H1 (cell line): ENCODE results near the gene GAS2L1. TPM values are rescaled to one million over a fixed set of nuclear protein-coding genes. Genes with fewer than 3 reads are reported as not detected.

Source experiments
- CTCF ChIA-PET: fragments of 300-600 bp; sonication (Branson Sonifier 250); formaldehyde crosslinking; loops from one replicate; lab custom pipeline; 2021; ENCODE audit not compliant: partially characterized antibody; lab: Charles Lee
- POLR2A ChIA-PET: fragments of 300-600 bp; sonication (Branson Sonifier 250); formaldehyde crosslinking; loops from one replicate; lab custom pipeline; 2021; ENCODE audit warnings: inconsistent platforms; ENCODE audit not compliant: partially characterized antibody; lab: Charles Lee
- DNase-seq, 2 experiments: peaks; one replicate each; pipeline versions ENCODE4 v3.0.0 to v3.0.0-alpha.2; 2010 to 2022; ENCODE audit warnings: low spot score in 2 of 2, low read depth in 1 of 2, mixed read lengths in 1 of 2
- FAIRE-seq: peaks from 2 replicates; lab custom pipeline; 2011; peaks lifted over from hg19 to GRCh38; lab: Jason Lieb, UNC
- H2AFZ ChIP-seq: 2 replicates; pipeline ENCODE4 v1.8.1; 2012; ENCODE audit warnings: low read length, inconsistent platforms
- H2AK5ac ChIP-seq: 2 replicates; pipeline ENCODE4 v1.6.1; 2013; ENCODE audit warnings: low read depth, low read length
- H2BK120ac ChIP-seq: replicated peaks from 2 replicates; pipeline ENCODE3; 2013; ENCODE audit warnings: low read depth, low read length, inconsistent platforms
- H2BK12ac ChIP-seq: 2 replicates; pipeline ENCODE4 v1.6.1; 2013; ENCODE audit warnings: low read depth, low read length
- H2BK15ac ChIP-seq: 2 replicates; pipeline ENCODE4 v1.6.1; 2013; ENCODE audit warnings: low read length
- H2BK20ac ChIP-seq: 2 replicates; pipeline ENCODE4 v1.6.1; 2013; ENCODE audit warnings: low read length
- H2BK5ac ChIP-seq: 2 replicates; pipeline ENCODE4 v1.6.1; 2013; ENCODE audit warnings: low read depth, low read length
- H3K14ac ChIP-seq: 2 replicates; pipeline ENCODE4 v1.6.1; 2013; ENCODE audit warnings: inconsistent platforms; ENCODE audit not compliant: insufficient read length
- H3K18ac ChIP-seq: 2 replicates; pipeline ENCODE4 v1.6.1; 2013; ENCODE audit warnings: low read length; ENCODE audit errors: extremely low read depth
- H3K23ac ChIP-seq: 2 replicates; pipeline ENCODE4 v1.6.1; 2013; ENCODE audit warnings: inconsistent platforms; ENCODE audit not compliant: insufficient read length
- H3K23me2 ChIP-seq: 2 replicates; pipeline ENCODE4 v1.6.1; 2013; ENCODE audit warnings: low read depth, low read length
- H3K27ac ChIP-seq: 2 replicates; pipeline ENCODE4 v1.6.1; 2011; ENCODE audit warnings: low read depth, low read length, inconsistent platforms
- H3K27me3 ChIP-seq, 4 experiments: replicated peaks in 1 of 4; 1 replicate in 1 of 4; 2 replicates in 3 of 4; pipeline versions ENCODE4 v1.6.1 to v1.8.1; 2011 to 2013; ENCODE audit warnings: low read length in 3 of 4, mild to moderate bottlenecking in 3 of 4, inconsistent platforms in 2 of 4, mixed read lengths in 2 of 4, moderate library complexity in 1 of 4; ENCODE audit not compliant: control insufficient read depth in 3 of 4, insufficient read depth in 3 of 4; ENCODE audit errors: extremely low read depth in 1 of 4
- H3K36me3 ChIP-seq, 4 experiments: 2 replicates each; pipeline versions ENCODE4 v1.6.1 to v1.8.1; 2011 to 2013; ENCODE audit warnings: mild to moderate bottlenecking in 4 of 4, low read length in 3 of 4, moderate library complexity in 2 of 4, control low read depth in 1 of 4, inconsistent platforms in 1 of 4; ENCODE audit not compliant: insufficient read depth in 4 of 4, control insufficient read depth in 2 of 4
- H3K4ac ChIP-seq: replicated peaks from 2 replicates; pipeline ENCODE3; 2013; ENCODE audit warnings: low read length, low read depth, mixed read lengths, inconsistent platforms; ENCODE audit not compliant: insufficient read length
- H3K4me1 ChIP-seq, 4 experiments: replicated peaks in 1 of 4; 1 replicate in 1 of 4; 2 replicates in 3 of 4; pipeline versions ENCODE4 v1.6.1 to v1.8.1; 2011 to 2013; ENCODE audit warnings: low read length in 3 of 4, inconsistent platforms in 2 of 4, mixed read lengths in 1 of 4; ENCODE audit not compliant: insufficient read depth in 4 of 4, control insufficient read depth in 3 of 4
- H3K4me2 ChIP-seq, 2 experiments: 2 replicates each; pipeline versions ENCODE4 v1.6.1 to v1.8.1; 2011 to 2013; ENCODE audit warnings: low read depth in 2 of 2, low read length in 2 of 2, control low read depth in 1 of 2, inconsistent platforms in 1 of 2, mild to moderate bottlenecking in 1 of 2; ENCODE audit not compliant: insufficient read depth in 1 of 2
- H3K4me3 ChIP-seq, 4 experiments: fragments of 200-600, 300-600 bp in 1 of 4; sonication (generic), shearing (Covaris generic), sonication (Bioruptor Twin) in 1 of 4; 2 replicates each; pipeline versions ENCODE4 v1.5.1 to v1.8.1; 2011 to 2016; ENCODE audit warnings: low read length in 4 of 4, low read depth in 3 of 4, control low read depth in 2 of 4, inconsistent platforms in 2 of 4, mild to moderate bottlenecking in 2 of 4, mixed read lengths in 1 of 4, moderate library complexity in 1 of 4; ENCODE audit not compliant: insufficient read depth in 2 of 4; ENCODE audit errors: extremely low read depth in 1 of 4
- H3K56ac ChIP-seq: replicated peaks from 2 replicates; pipeline ENCODE3; 2013; ENCODE audit warnings: low read depth, mild to moderate bottlenecking, mixed read lengths, low read length, inconsistent platforms; ENCODE audit not compliant: insufficient read length
- H3K79me1 ChIP-seq: 2 replicates; pipeline ENCODE4 v1.6.1; 2013; ENCODE audit warnings: low read depth, low read length, control low read depth
- H3K79me2 ChIP-seq, 2 experiments: 2 replicates each; pipeline versions ENCODE4 v1.6.1 to v1.8.1; 2012 to 2013; ENCODE audit warnings: low read length in 2 of 2, mild to moderate bottlenecking in 2 of 2, inconsistent platforms in 1 of 2; ENCODE audit not compliant: insufficient read depth in 2 of 2, control insufficient read depth in 1 of 2
- H3K9ac ChIP-seq, 4 experiments: replicated peaks in 1 of 4; 1 replicate in 1 of 4; 2 replicates in 3 of 4; pipeline versions ENCODE4 v1.6.1 to v1.8.1; 2011 to 2013; ENCODE audit warnings: low read depth in 3 of 4, low read length in 3 of 4, control low read depth in 2 of 4, mild to moderate bottlenecking in 2 of 4, moderate library complexity in 2 of 4, inconsistent platforms in 1 of 4; ENCODE audit errors: extremely low read depth in 1 of 4
- H3K9me3 ChIP-seq, 2 experiments: 2 replicates each; pipeline versions ENCODE4 v1.6.1 to v1.8.1; 2012 to 2013; ENCODE audit warnings: mild to moderate bottlenecking in 2 of 2, moderate library complexity in 2 of 2, control low read depth in 1 of 2, inconsistent platforms in 1 of 2, low read depth in 1 of 2, low read length in 1 of 2, mixed read lengths in 1 of 2; ENCODE audit not compliant: insufficient read depth in 2 of 2
- H4K20me1 ChIP-seq, 2 experiments: replicated peaks in 1 of 2; 2 replicates each; pipeline versions ENCODE3 to v1.8.1; 2011 to 2013; ENCODE audit warnings: inconsistent platforms in 2 of 2, low read length in 2 of 2, mild to moderate bottlenecking in 1 of 2; ENCODE audit not compliant: insufficient read depth in 2 of 2, control insufficient read depth in 1 of 2
- H4K5ac ChIP-seq: 2 replicates; pipeline ENCODE4 v1.6.1; 2013; ENCODE audit warnings: low read length, low read depth, mixed read lengths, inconsistent platforms; ENCODE audit not compliant: insufficient read length
- H4K8ac ChIP-seq: 2 replicates; pipeline ENCODE4 v1.8.0; 2013; ENCODE audit warnings: mild to moderate bottlenecking, moderate library complexity, low read length, inconsistent platforms; ENCODE audit not compliant: insufficient read depth; ENCODE audit errors: extremely low read depth
- H4K91ac ChIP-seq: replicated peaks from 2 replicates; pipeline ENCODE3; 2013; ENCODE audit warnings: low read length, mixed read lengths, inconsistent platforms; ENCODE audit not compliant: insufficient read length
- CEBPB ChIP-seq: IDR thresholded peaks from 2 replicates; pipeline ENCODE4 v1.6.1; 2012; ENCODE audit warnings: low read depth, low read length
- CREB1 ChIP-seq: IDR thresholded peaks from 2 replicates; pipeline ENCODE4 v1.6.1; 2012; ENCODE audit warnings: inconsistent platforms
- GABPA ChIP-seq: IDR thresholded peaks from 2 replicates; pipeline ENCODE4 v1.6.1; 2011; ENCODE audit warnings: mild to moderate bottlenecking, low read length, moderate library complexity, borderline replicate concordance; ENCODE audit not compliant: insufficient read depth
- GTF2F1 ChIP-seq: IDR thresholded peaks from 2 replicates; pipeline ENCODE4 v1.6.1; 2012; ENCODE audit warnings: low read depth, low read length, improper control_type of control experiment, borderline replicate concordance
- MAX ChIP-seq: IDR thresholded peaks from 2 replicates; pipeline ENCODE4 v1.6.1; 2012; ENCODE audit warnings: inconsistent platforms
- POU5F1 ChIP-seq: IDR thresholded peaks from 2 replicates; pipeline ENCODE4 v1.6.1; 2011; ENCODE audit warnings: low read depth, mild to moderate bottlenecking, low read length, moderate library complexity
- SIRT6 ChIP-seq: IDR thresholded peaks from one replicate; pipeline ENCODE4 v1.7.1; 2012; ENCODE audit warnings: low read length, inconsistent platforms
- SP4 ChIP-seq: IDR thresholded peaks from 2 replicates; pipeline ENCODE4 v1.6.1; 2012; ENCODE audit warnings: low read length, inconsistent platforms
- USF2 ChIP-seq: IDR thresholded peaks from 2 replicates; pipeline ENCODE4 v1.6.1; 2011; ENCODE audit warnings: low read length, improper control_type of control experiment
- YY1 ChIP-seq: IDR thresholded peaks from 2 replicates; pipeline ENCODE4 v1.6.1; 2011; ENCODE audit warnings: low read depth, mild to moderate bottlenecking, low read length
- WGBS, 2 experiments: shearing (Covaris generic) in 1 of 2; methylation state at CpG; one replicate each; pipeline versions ENCODE4 v1.1.6 to v1.1.7; 2013 to 2015; ENCODE audit warnings: low lambda C conversion rate in 2 of 2, mixed read lengths in 2 of 2, inconsistent platforms in 1 of 2, low coverage in 1 of 2, missing lambda C conversion rate in 1 of 2; ENCODE audit not compliant: insufficient replicate concordance in 2 of 2, insufficient coverage in 1 of 2, insufficient read length in 1 of 2; ENCODE audit errors: extremely low coverage in 1 of 2, missing lambda C conversion rate in 1 of 2; 5-methylcytosine and 5-hydroxymethylcytosine counted together
- polyA plus RNA-seq, 7 experiments: library from polyadenylated mRNA; depleted of rRNA in 3 of 7; stranded (reverse) in 5 of 7; unstranded in 2 of 7; fragments of >200 nt in 5 of 7; fragments of 200-250 nt in 2 of 7; gene quantifications; 1 replicate in 5 of 7; 2 replicates in 1 of 7; 4 replicates in 1 of 7; pipeline versions ENCODE4 v1.2.1 to v1.2.3, GENCODE V29; 2011 to 2013; ENCODE audit warnings: missing spikeins in 2 of 7, mixed read lengths in 2 of 7
- total RNA-seq: library from RNA; stranded (reverse); fragmentation: NEBNext Ultra II Directional; extraction: Animal tissue kit (Norgen Biotek cat#: 25700); gene quantifications from 2 replicates; pipeline ENCODE4 v1.2.1, GENCODE V29; 2021

The GAS2L1 gene
- total and polyA plus RNA-seq, 2 of the 8 experiments (the other 6 are each of a cell fraction or from before 2014, with no cell fraction given) = 3.6 to 10.1 TPM

DNA sequence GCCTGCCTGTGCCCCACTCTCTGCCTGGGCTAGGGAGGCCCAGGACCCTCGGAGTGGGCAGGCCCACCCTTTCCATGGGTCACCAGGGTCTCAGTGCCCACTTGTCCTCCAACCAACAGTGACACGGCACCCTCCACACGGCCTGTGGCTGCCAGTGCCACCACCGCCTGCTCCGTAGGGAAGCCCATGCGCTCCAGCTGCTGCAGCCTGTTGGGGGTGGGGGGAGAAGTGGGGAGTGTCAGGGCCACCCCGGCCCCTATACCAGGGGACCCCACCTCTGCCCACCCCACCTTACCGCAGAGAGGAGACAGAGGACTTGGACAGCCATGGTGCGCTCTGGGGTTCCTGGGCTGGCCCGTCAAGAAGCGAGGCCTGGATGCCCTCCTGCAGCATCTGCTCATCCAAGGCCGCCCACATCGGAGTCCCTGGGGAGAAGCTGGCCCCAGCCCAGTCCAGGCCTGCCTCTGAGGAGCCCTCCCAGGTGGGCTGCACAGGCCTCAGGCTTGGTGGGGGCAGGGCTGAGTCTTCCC, 46.4 kb upstream of the GAS2L1 start:
- Histone ChIP-seq H3K27ac (no peak overlapping the region), H2BK12ac (no peak overlapping the region), H3K18ac (no peak overlapping the region), H3K4me3 (no peak overlapping the region), H2BK20ac (no peak overlapping the region), H3K79me2 (no peaks in the 10 kb centered on the region), H2BK15ac (no peak overlapping the region), H2BK120ac (no peak overlapping the region), H3K23me2 (no peaks in the 10 kb centered on the region), H2AFZ (no peak overlapping the region), H4K91ac (no peak overlapping the region), H3K23ac (no peak overlapping the region), H3K4me2 (no peak overlapping the region), H3K4ac (no peak overlapping the region), H3K14ac (no peak overlapping the region), H3K27me3 (no peaks in the 10 kb centered on the region), H3K56ac (no peak overlapping the region), H3K4me1 (no peaks in the 10 kb centered on the region), H3K9ac (no peak overlapping the region), H2BK5ac (no peak overlapping the region), H4K5ac (no peak overlapping the region), H4K20me1 (peaks cover 3 to 21% of the 10 kb centered on the region in 2 experiments), H4K8ac (0 out of 2 replicates have a peak overlapping the region, but pooled peaks have one; percentile 3), H3K36me3 (peaks cover under 1 to 23% (median 9%) of the 10 kb centered on the region in 4 experiments; a peak in 6 of 8 replicates), H3K79me1 (peaks cover 3% of the 10 kb centered on the region; the same call in 1 of the 2 replicates), H2AK5ac (no peak overlapping the region), H3K9me3 (no peaks in the 10 kb centered on the region)
- DNase-seq (no peak), FAIRE-seq (no peak)
- CTCF ChIA-PET = interaction anchor here (1.0 to 1.9 kb wide), 10 partner anchors 11 to 66 kb away, joined by 3 to 8 read pairs (median 4); no protein-coding TSS in a partner anchor
- 96% methylated on average over 13 of the region's 13 CpGs; no CpG with 5 or more reads in 1 of the 2 experiments for WGBS, 2 experiments
- POLR2A ChIA-PET = interaction anchor here (1.0 to 8.6 kb wide), 9 partner anchors 9 to 781 kb away, joined by 3 to 139 read pairs (median 3); partner anchors contain the start of genes EMID1, EWSR1 and RHBDD3
- no peak for TF ChIP-seq SP4
- TF ChIP-seq POU5F1 = no peak
- no peak for TF ChIP-seq CREB1
- TF ChIP-seq SIRT6 = no peak
- no peak for TF ChIP-seq USF2
- TF ChIP-seq GABPA = no peak
- no peak for TF ChIP-seq GTF2F1
- no peak for TF ChIP-seq CEBPB
- TF ChIP-seq MAX = no peak
- no peak for TF ChIP-seq YY1
